Smooth muscle cell (in vitro differentiated cells): ENCODE results near the gene AGBL4. TPM values are rescaled to one million over a fixed set of nuclear protein-coding genes. Genes with fewer than 3 reads are reported as not detected.
A peak's percentile ranks its signal among the peaks of the same experiment; 100 is the strongest.

Source experiments
- DNase-seq: peaks from one replicate; lab custom pipeline; 2025; ENCODE audit not compliant: unreplicated experiment; lab: John Stamatoyannopoulos, UW
- H2AFZ ChIP-seq: fragments of 200-600 bp; sonication (generic); 2 replicates; pipeline ENCODE4 v1.6.0; 2016; ENCODE audit warnings: antibody characterized with exemption, low read depth, mild to moderate bottlenecking
- H3F3A ChIP-seq: fragments of 200-600 bp; sonication (generic); 2 replicates; pipeline ENCODE4 v1.6.0; 2017; ENCODE audit warnings: antibody characterized with exemption, low read depth
- H3K27ac ChIP-seq: fragments of 200-600 bp; sonication (generic); 2 replicates; pipeline ENCODE4 v1.5.1; 2016; ENCODE audit warnings: low read depth, mild to moderate bottlenecking
- H3K27me3 ChIP-seq: fragments of 200-600 bp; sonication (generic); 2 replicates; pipeline ENCODE4 v1.6.1; 2016; ENCODE audit warnings: low read depth, mild to moderate bottlenecking
- H3K36me3 ChIP-seq: fragments of 200-600 bp; sonication (generic); 2 replicates; pipeline ENCODE4 v1.5.1; 2016; ENCODE audit warnings: low read depth
- H3K4me1 ChIP-seq: fragments of 200-600 bp; sonication (generic); 2 replicates; pipeline ENCODE4 v1.5.1; 2016; ENCODE audit warnings: low read depth
- H3K4me2 ChIP-seq: fragments of 200-600 bp; sonication (generic); 2 replicates; pipeline ENCODE4 v1.6.0; 2016; ENCODE audit warnings: mild to moderate bottlenecking
- H3K4me3 ChIP-seq: fragments of 200-600 bp; sonication (generic); 2 replicates; pipeline ENCODE4 v1.5.1; 2016; ENCODE audit warnings: mild to moderate bottlenecking
- H3K79me2 ChIP-seq: fragments of 200-600 bp; sonication (generic); 2 replicates; pipeline ENCODE4 v1.6.0; 2016; ENCODE audit warnings: low read depth, mild to moderate bottlenecking
- H3K9ac ChIP-seq: fragments of 200-600 bp; sonication (generic); 2 replicates; pipeline ENCODE4 v1.6.0; 2016; ENCODE audit warnings: low read depth
- H3K9me3 ChIP-seq: fragments of 200-600 bp; sonication (generic); replicated peaks from 2 replicates; pipeline ENCODE4 v1.5.1; 2016; ENCODE audit warnings: low read depth
- H4K20me1 ChIP-seq: fragments of 200-600 bp; sonication (generic); 2 replicates; pipeline ENCODE4 v1.6.0; 2016; ENCODE audit warnings: low read depth
- CTCF ChIP-seq: fragments of 200-600 bp; sonication (generic); IDR thresholded peaks from 2 replicates; pipeline ENCODE4 v1.5.1; 2017; ENCODE audit warnings: borderline replicate concordance, mild to moderate bottlenecking, antibody characterized with exemption; ENCODE audit not compliant: insufficient read depth, poor library complexity, severe bottlenecking
- WGBS: methylation state at CpG from one replicate; pipeline ENCODE4 v1.1.7; 2016; ENCODE audit warnings: low lambda C conversion rate; 5-methylcytosine and 5-hydroxymethylcytosine counted together
- polyA plus RNA-seq: library from polyadenylated mRNA; unstranded; fragments of >200 nt; fragmentation: Nextera tagmentation; extraction: Ambion mirVana; gene quantifications from 2 replicates; pipeline ENCODE4 v1.2.1, GENCODE V29; 2016
- total RNA-seq: library from RNA; depleted of rRNA; stranded (reverse); fragments of >200 nt; gene quantifications from 2 replicates; pipeline ENCODE4 v1.2.3, GENCODE V29; 2014

Gene AGBL4
- total and polyA plus RNA-seq, 2 experiments from 2014 or later: 0.29 TPM; not detected in 1

GRCh38 chr1:48532976-48533375 is 1490.8 kb downstream of the AGBL4 start:
- no peaks in the 10 kb centered on the region for H3K79me2 ChIP-seq
- peaks cover 73% of the 10 kb centered on the region for H3K27me3 ChIP-seq
- no peaks in the 10 kb centered on the region for H3K36me3 ChIP-seq
- H2AFZ ChIP-seq: no peak overlapping the region
- H3K9ac ChIP-seq: no peak overlapping the region
- peaks cover 11% of the 10 kb centered on the region for H3K4me1 ChIP-seq
- WGBS: 35% methylated on average over 1 of the region's 1 CpG
- H3K27ac ChIP-seq: no peak overlapping the region
- H3K9me3 ChIP-seq: no peaks in the 10 kb centered on the region
- no peak for TF ChIP-seq CTCF
- no peak for DNase-seq
- no peak overlapping the region for H3K4me3 ChIP-seq
- H3K4me2 ChIP-seq: peak overlapping the region; percentile 22
- H4K20me1 ChIP-seq: no peaks in the 10 kb centered on the region
- no peaks in the 10 kb centered on the region for H3F3A ChIP-seq

- Histone ChIP-seq H3K79me2 (no peaks in the 10 kb centered on the region), H4K20me1 (no peaks in the 10 kb centered on the region), H3K4me1 (peaks cover 16% of the 10 kb centered on the region), H3K4me2 (no peak overlapping the region), H2AFZ (no peak overlapping the region), H3K36me3 (no peaks in the 10 kb centered on the region), H3K27me3 (peaks cover 58% of the 10 kb centered on the region), H3K9me3 (no peaks in the 10 kb centered on the region), H3K27ac (no peak overlapping the region), H3F3A (no peaks in the 10 kb centered on the region), H3K4me3 (no peak overlapping the region), H3K9ac (no peak overlapping the region)
- no peak for DNase-seq
- TF ChIP-seq CTCF: peak; percentile 84
- 0% methylated on average over 2 of the region's 2 CpGs for WGBS
Measured at GRCh38 chr1:48530727-48531351, 1492.9 kb downstream of the AGBL4 start.

GRCh38 chr1:48527051-48527450 is 1496.7 kb downstream of the AGBL4 start:
- H3F3A ChIP-seq: no peaks in the 10 kb centered on the region
- no peaks in the 10 kb centered on the region for H3K9me3 ChIP-seq
- H3K27ac ChIP-seq: no peak overlapping the region
- no peaks in the 10 kb centered on the region for H3K36me3 ChIP-seq
- peaks cover 24% of the 10 kb centered on the region for H3K27me3 ChIP-seq
- H3K4me3 ChIP-seq: no peak overlapping the region
- no peaks in the 10 kb centered on the region for H3K79me2 ChIP-seq
- no peak for DNase-seq
- TF ChIP-seq CTCF: no peak
- no peaks in the 10 kb centered on the region for H4K20me1 ChIP-seq
- peaks cover 5% of the 10 kb centered on the region for H3K4me1 ChIP-seq
- 75% methylated on average over 5 of the region's 5 CpGs for WGBS
- no peak overlapping the region for H2AFZ ChIP-seq
- H3K9ac ChIP-seq: no peak overlapping the region
- H3K4me2 ChIP-seq: no peak overlapping the region
